Loucy (cell line): ENCODE results near the gene UPF2.

Experiments used
- H2AFZ ChIP-seq: fragments of 200-600 bp; sonication (generic); 2 replicates; pipeline ENCODE4 v1.6.0; 2016; ENCODE audit warnings: antibody characterized with exemption, mild to moderate bottlenecking, low read length, moderate library complexity
- H3F3A ChIP-seq: fragments of 200-600 bp; 2 replicates; pipeline ENCODE4 v1.6.0; 2016; ENCODE audit warnings: antibody characterized with exemption, low read depth, mild to moderate bottlenecking
- H3K27me3 ChIP-seq: fragments of 200-600 bp; sonication (generic); 2 replicates; pipeline ENCODE4 v1.6.1; 2014; ENCODE audit warnings: low read length, mild to moderate bottlenecking; ENCODE audit not compliant: insufficient read depth, poor library complexity, severe bottlenecking
- H3K36me3 ChIP-seq: fragments of 200-600 bp; sonication (generic); 2 replicates; pipeline ENCODE4 v1.6.1; 2016; ENCODE audit warnings: low read length; ENCODE audit not compliant: insufficient read depth
- H3K4me1 ChIP-seq: fragments of 200-600 bp; sonication (generic); 2 replicates; pipeline ENCODE4 v1.5.1; 2014; ENCODE audit warnings: low read length, mild to moderate bottlenecking; ENCODE audit not compliant: insufficient read depth, poor library complexity, severe bottlenecking
- H3K4me2 ChIP-seq: fragments of 200-600 bp; sonication (generic); 2 replicates; pipeline ENCODE4 v1.6.0; 2014; ENCODE audit warnings: antibody characterized with exemption, low read length, low read depth, mild to moderate bottlenecking; ENCODE audit not compliant: poor library complexity, severe bottlenecking
- H3K4me3 ChIP-seq: fragments of 200-600 bp; sonication (generic); 2 replicates; pipeline ENCODE4 v1.5.1; 2014; ENCODE audit warnings: low read length, mild to moderate bottlenecking, mixed read lengths; ENCODE audit not compliant: poor library complexity, severe bottlenecking
- H3K79me2 ChIP-seq: fragments of 200-600 bp; sonication (generic); 2 replicates; pipeline ENCODE4 v1.6.1; 2014; ENCODE audit warnings: low read length; ENCODE audit not compliant: insufficient read depth
- H3K9ac ChIP-seq: fragments of 200-600 bp; sonication (generic); 2 replicates; pipeline ENCODE4 v1.6.0; 2014; ENCODE audit warnings: mild to moderate bottlenecking, low read depth, low read length, moderate library complexity; ENCODE audit not compliant: poor library complexity, severe bottlenecking
- H3K9me2 ChIP-seq: fragments of 200-600 bp; sonication (generic); replicated peaks from 2 replicates; pipeline ENCODE4 v1.6.1; 2016; ENCODE audit warnings: low read depth, low read length, mixed read lengths
- H3K9me3 ChIP-seq: fragments of 200-600 bp; sonication (generic); 2 replicates; pipeline ENCODE4 v1.6.1; 2014; ENCODE audit warnings: mild to moderate bottlenecking, antibody characterized with exemption, low read length, low read depth; ENCODE audit not compliant: insufficient read depth
- H4K20me1 ChIP-seq: fragments of 200-600 bp; sonication (generic); 2 replicates; pipeline ENCODE4 v1.6.0; 2014; ENCODE audit warnings: antibody characterized with exemption, low read length, mild to moderate bottlenecking; ENCODE audit not compliant: insufficient read depth, poor library complexity, severe bottlenecking
- EZH2phosphoT487 ChIP-seq: fragments of 200-600 bp; IDR thresholded peaks from 2 replicates; pipeline ENCODE4 v1.6.1; 2018; ENCODE audit warnings: antibody characterized with exemption, mild to moderate bottlenecking, moderate library complexity, borderline replicate concordance
- TF ChIP-seq, protein P1 (sequence below): fragments of 200-600 bp; sonication (generic); conservative IDR thresholded peaks from 2 replicates; pipeline ENCODE4 v1.5.1; 2014; ENCODE audit warnings: mild to moderate bottlenecking, antibody characterized with exemption, low read length

Gene UPF2

DNA sequence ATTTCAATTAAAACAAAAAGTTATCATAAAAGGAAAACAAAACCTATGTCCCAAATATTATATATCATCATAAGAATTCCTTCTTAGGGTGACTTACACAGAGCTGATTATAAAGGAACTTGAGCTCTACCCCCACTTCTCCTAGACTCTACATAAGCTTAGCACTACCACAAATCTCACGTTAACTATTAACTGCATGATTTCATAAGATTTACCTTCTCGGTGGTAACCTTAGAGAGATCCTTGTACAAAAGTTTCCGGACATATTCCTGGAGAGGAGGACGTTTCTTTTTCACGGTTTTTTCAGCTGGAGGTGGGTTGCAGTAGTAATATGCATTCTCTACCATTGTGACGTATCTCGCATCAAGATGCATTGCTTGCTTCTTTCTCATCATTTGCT, 83.7 kb downstream of the UPF2 start:
- Histone ChIP-seq H3K9ac (no peak overlapping the region), H3K9me2 (no peaks in the 10 kb centered on the region), H3K36me3 (peaks cover 83% of the 10 kb centered on the region; the same call in 1 of the 2 replicates), H3K79me2 (no peaks in the 10 kb centered on the region), H3K4me3 (no peak overlapping the region), H3K9me3 (no peaks in the 10 kb centered on the region), H2AFZ (no peak overlapping the region), H3K27me3 (no peaks in the 10 kb centered on the region), H4K20me1 (no peaks in the 10 kb centered on the region), H3F3A (no peaks in the 10 kb centered on the region), H3K4me2 (no peak overlapping the region), H3K4me1 (no peaks in the 10 kb centered on the region)
- TF ChIP-seq EZH2phosphoT487 = no peak
- TF ChIP-seq, protein P1, sequence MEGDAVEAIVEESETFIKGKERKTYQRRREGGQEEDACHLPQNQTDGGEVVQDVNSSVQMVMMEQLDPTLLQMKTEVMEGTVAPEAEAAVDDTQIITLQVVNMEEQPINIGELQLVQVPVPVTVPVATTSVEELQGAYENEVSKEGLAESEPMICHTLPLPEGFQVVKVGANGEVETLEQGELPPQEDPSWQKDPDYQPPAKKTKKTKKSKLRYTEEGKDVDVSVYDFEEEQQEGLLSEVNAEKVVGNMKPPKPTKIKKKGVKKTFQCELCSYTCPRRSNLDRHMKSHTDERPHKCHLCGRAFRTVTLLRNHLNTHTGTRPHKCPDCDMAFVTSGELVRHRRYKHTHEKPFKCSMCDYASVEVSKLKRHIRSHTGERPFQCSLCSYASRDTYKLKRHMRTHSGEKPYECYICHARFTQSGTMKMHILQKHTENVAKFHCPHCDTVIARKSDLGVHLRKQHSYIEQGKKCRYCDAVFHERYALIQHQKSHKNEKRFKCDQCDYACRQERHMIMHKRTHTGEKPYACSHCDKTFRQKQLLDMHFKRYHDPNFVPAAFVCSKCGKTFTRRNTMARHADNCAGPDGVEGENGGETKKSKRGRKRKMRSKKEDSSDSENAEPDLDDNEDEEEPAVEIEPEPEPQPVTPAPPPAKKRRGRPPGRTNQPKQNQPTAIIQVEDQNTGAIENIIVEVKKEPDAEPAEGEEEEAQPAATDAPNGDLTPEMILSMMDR = no peak

GRCh38 chr10:11951695-11952094, 90.9 kb downstream of the UPF2 start:
- H3K9me2 ChIP-seq = no peaks in the 10 kb centered on the region
- no peak overlapping the region for H3K4me3 ChIP-seq
- no peak overlapping the region for H3K4me2 ChIP-seq
- H3K9ac ChIP-seq = no peak overlapping the region
- no peak for TF ChIP-seq EZH2phosphoT487
- TF ChIP-seq, protein P1 = no peak
- no peaks in the 10 kb centered on the region for H3K9me3 ChIP-seq
- H3K27me3 ChIP-seq = no peaks in the 10 kb centered on the region
- no peaks in the 10 kb centered on the region for H4K20me1 ChIP-seq
- no peaks in the 10 kb centered on the region for H3F3A ChIP-seq
- H3K79me2 ChIP-seq = no peaks in the 10 kb centered on the region
- H3K36me3 ChIP-seq = peaks cover 63% of the 10 kb centered on the region
- no peak overlapping the region for H2AFZ ChIP-seq
- H3K4me1 ChIP-seq = no peaks in the 10 kb centered on the region

- no peak overlapping the region for H3K4me3 ChIP-seq
- no peaks in the 10 kb centered on the region for H3K9me3 ChIP-seq
- H3K27me3 ChIP-seq = no peaks in the 10 kb centered on the region
- H3K79me2 ChIP-seq = no peaks in the 10 kb centered on the region
- TF ChIP-seq EZH2phosphoT487 = no peak
- TF ChIP-seq, protein P1 = no peak
- no peak overlapping the region for H3K4me2 ChIP-seq
- H3K36me3 ChIP-seq = peaks cover 53% of the 10 kb centered on the region
- no peak overlapping the region for H2AFZ ChIP-seq
- H3K9me2 ChIP-seq = no peaks in the 10 kb centered on the region
- H4K20me1 ChIP-seq = no peaks in the 10 kb centered on the region
- H3F3A ChIP-seq = no peaks in the 10 kb centered on the region
- no peak overlapping the region for H3K9ac ChIP-seq
- no peaks in the 10 kb centered on the region for H3K4me1 ChIP-seq
These were observed 92.1 kb downstream of the UPF2 start for GRCh38 chr10:11950325-11951018.
